NK-92 (cell line): ENCODE measurements around the gene SCT.

Experiments
- DNase-seq: peaks from one replicate; lab custom pipeline; 2025; ENCODE audit not compliant: unreplicated experiment; lab: John Stamatoyannopoulos, UW

The SCT gene

GRCh38 chr11:643849-644738 is 17.1 kb upstream of the SCT start:
- DNase-seq: no peak

- DNase-seq: no peak
Observed at GRCh38 chr11:643366-643765, 16.4 kb upstream of the SCT start.

DNA sequence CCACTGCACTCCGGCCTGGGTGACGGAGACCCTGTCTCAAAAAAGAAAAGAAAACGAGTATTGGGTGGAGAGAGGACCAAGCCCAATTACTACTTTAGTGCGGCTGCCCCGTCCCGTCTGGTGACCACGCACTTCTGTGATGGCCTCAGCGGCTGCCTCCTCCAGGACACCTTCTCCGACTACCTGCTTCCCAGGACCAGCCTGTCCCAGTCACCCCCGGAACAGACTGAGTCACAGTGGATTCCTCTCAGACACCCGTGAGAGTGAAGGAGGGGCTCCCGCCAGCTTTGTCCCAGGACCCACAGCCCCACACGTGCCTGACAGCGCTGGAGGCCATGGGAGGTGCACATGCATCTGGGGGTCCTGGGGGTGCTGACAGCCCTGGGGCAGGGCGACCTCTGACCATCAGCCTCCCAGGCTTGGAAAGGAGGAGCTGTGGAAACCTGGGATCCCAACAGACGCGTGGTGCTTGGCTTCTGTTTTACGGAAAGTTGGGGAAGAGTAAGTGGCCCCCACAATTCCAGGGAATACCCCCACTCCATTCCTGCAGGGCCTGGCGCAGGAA is 14.9 kb upstream of the SCT start:
- DNase-seq: no peak

DNA sequence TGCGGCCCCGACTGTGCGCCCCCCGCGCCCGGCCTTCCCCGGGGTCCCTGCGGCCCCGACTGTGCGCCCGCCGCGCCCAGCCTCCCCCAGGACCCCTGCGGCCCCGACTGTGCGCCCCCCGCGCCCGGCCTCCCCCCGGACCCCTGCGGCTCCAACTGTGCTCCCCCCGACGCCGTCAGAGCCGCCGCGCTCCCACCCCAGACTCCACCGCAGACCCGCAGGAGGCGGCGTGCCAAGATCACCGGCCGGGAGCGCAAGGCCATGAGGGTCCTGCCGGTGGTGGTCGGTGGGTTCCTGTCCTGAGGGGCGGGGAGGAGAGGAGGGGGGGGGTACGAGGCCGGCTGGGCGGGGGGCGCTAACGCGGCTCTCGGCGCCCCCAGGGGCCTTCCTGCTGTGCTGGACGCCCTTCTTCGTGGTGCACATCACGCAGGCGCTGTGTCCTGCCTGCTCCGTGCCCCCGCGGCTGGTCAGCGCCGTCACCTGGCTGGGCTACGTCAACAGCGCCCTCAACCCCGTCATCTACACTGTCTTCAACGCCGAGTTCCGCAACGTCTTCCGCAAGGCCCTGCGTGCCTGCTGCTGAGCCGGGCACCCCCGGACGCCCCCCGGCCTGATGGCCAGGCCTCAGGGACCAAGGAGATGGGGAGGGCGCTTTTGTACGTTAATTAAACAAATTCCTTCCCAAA is 13.2 kb upstream of the SCT start:
- DNase-seq: no peak

DNA sequence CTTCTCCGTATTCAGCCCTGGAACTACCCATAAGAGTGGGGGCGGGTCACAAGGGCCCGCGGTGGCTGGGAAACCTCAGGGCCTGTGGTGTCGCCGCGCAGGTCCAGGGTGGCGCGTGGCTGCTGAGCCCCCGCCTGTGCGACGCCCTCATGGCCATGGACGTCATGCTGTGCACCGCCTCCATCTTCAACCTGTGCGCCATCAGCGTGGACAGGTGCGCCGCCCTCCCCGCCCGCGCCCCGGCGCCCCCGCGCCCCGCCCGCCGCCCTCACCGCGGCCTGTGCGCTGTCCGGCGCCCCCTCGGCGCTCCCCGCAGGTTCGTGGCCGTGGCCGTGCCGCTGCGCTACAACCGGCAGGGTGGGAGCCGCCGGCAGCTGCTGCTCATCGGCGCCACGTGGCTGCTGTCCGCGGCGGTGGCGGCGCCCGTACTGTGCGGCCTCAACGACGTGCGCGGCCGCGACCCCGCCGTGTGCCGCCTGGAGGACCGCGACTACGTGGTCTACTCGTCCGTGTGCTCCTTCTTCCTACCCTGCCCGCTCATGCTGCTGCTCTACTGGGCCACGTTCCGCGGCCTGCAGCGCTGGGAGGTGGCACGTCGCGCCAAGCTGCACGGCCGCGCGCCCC is 12.5 kb upstream of the SCT start:
- DNase-seq: no peak

DNA sequence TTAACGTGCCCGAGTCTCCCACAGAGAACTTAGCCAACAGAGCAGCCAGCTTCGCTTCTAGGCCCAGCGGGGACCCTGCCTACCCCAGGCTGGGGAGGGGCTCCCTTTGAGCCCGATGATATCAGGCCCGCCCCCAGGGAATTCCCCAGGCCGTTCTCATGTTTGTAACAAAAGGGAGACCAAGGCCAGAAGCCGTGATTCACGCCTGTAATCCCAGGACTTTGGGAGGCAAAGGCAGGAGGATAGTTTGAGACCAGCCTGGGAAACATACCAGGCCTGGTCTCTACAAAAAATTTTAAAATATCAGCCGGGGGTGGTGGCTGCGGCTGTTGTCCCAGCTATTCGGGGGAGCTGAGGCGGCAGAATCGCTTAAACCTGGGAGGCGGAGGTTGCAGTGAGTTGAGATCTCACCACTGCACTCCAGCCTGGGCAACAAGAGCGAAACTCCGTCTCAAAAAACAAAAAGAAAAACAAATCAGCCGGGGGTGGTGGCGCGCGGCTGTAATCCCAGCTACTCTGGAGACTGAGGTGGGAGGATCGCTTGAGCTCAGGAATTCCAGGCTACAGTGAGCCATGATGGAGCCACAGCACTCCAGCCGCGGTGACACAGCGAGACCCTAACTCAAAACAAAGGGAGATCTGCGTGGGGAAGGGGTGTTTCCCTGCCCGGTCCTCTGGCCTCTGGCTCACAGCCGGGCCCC is 11.8 kb upstream of the SCT start:
- no peak for DNase-seq

DNA sequence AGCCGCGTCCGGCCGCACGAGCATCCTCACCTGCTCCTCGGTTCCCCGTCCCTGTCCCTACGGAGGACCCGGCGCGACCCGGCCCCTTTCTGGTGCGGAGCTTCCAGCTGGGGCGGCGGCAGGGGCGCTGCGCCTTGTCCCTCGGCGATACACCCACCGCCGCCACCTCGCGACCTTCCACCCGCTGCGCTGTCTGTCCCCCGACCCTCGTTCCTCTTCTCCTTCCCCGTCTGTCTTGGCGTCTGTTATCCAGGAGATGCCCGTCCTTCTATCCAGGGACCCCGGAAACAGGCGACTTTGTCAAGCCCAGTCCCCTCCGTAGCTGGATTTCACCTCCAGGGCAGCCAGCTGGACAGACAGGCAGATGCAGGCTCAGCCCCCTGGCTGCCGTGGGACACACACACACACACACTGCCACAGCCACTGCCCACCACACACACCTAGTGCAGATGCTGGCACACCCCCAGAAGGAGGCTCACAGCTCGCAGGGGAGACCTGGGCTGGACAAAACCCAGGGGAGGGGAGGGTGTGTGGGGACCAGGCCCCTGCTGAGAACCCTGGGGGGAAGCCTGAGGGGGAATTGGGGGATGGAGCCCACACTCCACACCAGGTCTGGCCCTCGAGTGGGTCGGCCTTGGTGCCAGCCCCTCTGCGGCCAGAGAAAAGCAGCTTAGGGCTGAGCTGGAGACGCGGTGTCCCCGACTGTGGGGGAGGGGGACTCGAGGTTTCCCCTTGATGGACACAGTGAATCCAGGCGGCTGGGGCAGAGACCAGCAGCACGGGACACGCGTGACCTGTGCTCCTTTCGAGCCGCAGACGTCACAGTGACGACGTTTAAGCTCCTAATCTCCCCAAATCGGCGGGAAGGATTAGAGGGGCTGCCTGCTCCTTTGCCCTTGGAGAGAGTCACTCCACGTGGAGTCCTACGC is 10.9 kb upstream of the SCT start:
- no peak for DNase-seq

DNA sequence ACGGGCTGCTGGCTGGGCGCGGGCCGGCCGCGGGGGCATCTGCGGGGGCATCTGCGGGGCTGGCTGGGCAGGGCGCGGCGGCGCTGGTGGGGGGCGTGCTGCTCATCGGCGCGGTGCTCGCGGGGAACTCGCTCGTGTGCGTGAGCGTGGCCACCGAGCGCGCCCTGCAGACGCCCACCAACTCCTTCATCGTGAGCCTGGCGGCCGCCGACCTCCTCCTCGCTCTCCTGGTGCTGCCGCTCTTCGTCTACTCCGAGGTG is 10.3 kb upstream of the SCT start:
- DNase-seq: no peak

DNA sequence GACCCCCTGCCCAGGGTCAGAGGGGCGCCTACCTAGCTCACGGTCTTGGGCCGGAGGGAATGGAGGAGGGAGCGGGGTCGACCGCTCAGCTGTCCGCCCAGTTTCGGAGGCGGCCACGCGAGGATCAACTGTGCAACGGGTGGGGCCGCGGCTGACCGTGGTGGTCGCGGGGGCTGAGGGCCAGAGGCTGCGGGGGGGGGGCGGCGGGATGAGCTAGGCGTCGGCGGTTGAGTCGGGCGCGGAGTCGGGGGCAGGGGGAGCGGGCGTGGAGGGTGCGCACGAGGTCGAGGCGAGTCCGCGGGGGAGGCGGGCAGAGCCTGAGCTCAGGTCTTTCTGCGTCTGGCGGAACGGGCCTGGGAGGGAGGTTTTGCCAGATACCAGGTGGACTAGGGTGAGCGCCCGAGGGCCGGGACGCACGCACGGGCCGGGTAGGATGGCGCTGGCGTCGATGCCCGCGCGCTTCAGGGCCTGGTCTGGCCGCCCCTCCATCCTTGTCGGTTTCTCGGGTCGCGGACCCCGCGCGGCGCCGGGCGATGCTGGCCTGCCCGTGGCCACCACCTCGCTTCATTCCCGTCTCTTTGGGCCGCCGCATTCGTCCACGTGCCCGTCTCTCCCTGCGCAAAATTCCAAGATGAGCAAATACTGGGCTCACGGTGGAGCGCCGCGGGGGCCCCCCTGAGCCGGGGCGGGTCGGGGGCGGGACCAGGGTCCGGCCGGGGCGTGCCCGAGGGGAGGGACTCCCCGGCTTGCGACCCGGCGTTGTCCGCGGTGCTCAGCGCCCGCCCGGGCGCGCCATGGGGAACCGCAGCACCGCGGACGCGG is 9.7 kb upstream of the SCT start, which contains the start of gene DRD4:
DRD4 (plus strand) TSS at position 759 of the 822 bp plus-strand sequence; CDS start at position 795, 36 bp downstream.
- DNase-seq: no peak

GRCh38 chr11:635945-636510 is 9.0 kb upstream of the SCT start:
- DNase-seq: no peak

GRCh38 chr11:630871-631270 is 3.9 kb upstream of the SCT start:
- DNase-seq: no peak

DNA sequence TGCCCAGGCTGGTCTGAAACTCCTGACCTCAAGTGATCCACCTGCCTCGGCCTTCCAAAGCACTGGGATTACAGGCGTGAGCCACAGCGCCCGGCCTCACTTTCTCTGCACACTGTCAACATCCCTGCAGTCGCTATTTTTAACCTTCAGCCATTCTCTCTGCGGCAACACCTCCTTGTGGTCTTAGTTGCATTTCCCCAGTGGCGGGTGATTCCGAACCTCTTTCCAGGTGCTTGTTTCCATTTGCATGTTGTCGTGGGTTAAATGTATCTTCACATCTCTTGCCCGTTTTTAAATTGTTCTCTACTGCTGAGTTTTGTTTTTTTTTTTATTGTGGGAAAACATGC is 2.2 kb upstream of the SCT start:
- DNase-seq: no peak

DNA sequence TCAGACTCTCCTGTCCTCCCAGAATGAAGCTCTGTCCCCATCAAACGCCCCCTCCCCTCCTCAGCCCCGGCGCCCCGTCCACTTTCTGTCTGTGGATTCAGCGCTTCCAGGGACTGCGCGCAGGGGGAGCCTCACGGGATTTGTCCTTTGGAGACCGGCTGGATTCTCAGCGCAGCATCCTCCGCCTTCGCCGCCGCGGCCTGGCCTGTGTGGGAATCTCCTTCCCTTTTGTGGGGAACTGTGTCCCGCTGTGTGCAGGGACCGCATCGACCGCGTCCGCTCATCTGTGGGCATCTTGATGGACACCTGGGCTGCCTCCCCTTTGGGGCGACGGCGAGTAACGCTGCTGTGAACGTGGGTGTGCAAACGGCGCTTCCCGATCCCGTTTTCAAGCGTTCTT is 1.1 kb upstream of the SCT start:
- no peak for DNase-seq

- no peak for DNase-seq
Observed at GRCh38 chr11:627308-627576, 261 bp upstream of the SCT start.

DNA sequence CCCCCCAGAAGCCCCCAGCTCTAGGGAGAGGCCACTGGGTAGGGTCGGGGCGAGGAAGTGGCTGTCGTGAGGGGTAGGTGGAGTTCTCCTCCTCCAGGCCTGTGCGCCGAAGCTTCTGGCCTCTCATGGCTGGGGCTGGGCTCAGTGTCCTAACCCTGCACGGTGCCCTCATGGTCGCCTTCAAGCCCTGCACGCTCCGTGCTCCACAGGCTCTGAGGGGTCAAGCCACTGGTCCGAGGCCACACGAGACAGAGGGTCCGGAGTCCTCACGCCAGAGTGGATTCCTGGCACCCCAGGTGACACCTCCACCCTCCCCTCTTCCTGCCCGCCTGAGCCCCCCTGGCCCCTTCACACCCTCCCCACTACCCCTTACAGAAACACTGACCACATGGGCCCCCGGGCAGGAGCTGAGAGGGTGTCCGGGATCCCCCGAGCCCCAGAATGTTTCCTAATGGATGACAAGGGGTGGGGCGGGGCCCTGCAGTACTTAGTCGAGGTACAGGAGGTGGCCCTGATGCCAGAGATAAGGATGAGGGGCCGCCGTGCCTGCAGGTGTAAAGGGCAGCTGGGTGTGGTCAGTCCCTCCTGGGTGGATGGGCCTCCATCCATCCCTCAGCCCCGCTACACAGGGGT is 1.2 kb downstream of the SCT start:
- no peak for DNase-seq

DNA sequence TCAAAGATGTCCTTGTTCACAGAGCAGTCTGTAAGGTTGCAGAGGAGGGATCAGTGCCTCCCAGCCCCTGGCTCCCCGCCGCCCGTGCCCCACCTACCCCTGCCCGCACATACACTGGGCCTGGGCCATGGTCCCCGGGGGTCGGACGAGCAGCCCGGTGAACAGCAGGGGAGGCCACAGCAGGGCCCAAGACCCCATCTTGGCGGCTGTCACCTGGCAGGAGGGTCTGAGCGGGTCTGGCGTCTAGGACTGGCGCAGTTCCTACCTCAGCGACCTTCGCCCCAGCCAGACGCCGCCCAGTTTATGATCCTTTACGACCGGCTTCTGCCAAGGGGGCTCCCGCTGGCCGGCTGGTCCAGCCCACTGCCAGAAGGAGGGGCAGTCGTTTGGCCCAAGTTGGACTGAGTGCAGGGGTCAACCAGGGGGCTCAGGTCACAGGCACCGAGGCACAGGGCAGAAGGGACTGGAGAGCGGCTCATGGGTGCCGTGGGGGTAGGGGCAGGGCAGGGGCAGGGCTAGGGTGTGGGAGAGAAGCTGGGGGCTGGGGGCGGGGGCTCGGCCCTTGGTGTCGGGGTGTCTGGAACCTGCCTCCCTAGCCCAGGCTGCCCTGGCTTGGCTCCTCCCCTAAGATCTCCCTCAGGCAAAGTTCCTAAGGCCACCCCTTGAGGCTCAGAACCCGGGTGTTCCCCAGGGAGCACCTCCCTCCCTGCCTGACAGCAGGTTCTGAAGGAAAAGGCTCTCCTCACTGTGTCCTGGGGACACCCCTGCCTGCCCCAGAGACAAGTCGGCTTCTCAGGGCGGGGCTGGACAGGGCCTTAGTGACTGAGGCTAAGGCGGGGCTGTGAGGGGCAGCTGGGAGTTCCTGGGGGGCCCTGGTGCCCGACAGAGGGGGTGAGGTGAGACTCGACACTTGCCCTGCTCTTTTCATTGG is 2.0 kb downstream of the SCT start, which contains the start of gene CDHR5:
CDHR5 (minus strand) TSS at position 251 of the 931 bp plus-strand sequence; CDS start at position 198, 53 bp downstream.
- no peak for DNase-seq

GRCh38 chr11:623999-624704 is 2.8 kb downstream of the SCT start:
- DNase-seq: no peak
